Measurements from ENCODE around the gene B3GNT7.
"Not testable (repeated sequence)": the region's sequence is repeated elsewhere in the genome, so short reads cannot be mapped to it uniquely, and the experiment has no call there.

The B3GNT7 gene

DNA sequence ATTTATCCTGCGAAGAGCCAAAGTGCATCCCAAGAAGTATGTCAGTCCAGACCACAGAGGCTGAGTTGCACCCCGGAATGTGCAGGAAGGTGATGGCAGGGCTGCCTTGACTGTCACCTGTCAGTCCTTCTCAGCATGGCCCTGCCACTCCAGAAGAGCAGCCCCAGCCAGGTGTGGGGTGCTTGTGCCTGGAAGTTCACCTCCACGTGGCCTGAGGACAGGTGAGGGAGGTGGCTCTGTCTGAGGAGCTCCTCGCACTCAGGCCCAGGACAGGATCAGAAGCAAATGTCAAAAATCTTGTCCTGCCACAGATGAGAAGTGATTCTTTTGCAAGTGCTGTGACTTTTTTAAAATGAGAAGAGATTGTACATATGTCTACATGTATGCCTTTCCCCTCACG lies 31.4 kb upstream of the B3GNT7 start:
- DNase-seq (ENCODE audit: low read depth): no peak
- no peak overlapping the region for H3K4me3 ChIP-seq (ENCODE audit: low read depth, low read length)

DNA sequence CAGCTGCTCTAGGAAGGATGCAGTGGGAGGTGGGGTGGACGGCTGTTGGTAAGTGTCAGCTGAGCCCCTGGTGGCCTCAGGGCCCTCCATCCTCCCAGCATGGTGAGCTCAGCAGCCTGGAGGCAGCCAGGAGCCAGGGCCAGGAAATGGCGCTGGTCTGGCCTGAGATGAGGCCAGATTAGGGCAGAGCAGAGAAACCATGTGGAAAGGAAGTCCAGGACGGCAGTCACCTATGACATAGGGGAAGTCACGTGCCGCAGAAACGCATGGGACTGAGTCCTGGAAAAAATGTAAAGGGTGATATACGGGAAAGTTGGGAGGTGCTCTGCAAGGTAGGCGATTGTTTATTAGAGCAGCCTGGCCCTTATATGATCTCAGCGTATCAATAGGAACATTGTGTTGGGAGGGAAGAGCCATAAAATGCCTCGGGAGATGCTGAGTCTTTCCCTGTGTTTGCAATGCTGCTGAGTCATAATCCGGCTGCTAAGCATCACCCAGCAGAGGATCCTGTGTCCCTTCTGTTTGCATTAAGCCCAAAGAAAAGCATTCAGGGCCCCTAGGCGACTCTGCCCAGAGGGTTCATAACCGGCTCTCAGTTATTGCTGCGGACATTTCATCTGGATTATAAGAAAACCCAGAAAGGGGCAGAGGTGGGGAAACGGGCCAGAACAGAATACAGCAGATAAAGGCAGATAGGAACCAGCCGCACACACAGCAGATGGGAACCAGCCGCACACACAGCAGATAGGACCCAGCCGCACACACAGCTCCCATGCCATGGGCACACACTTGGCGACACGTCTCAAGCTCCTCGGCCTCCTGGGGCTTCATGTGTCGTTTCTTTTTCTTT lies 30.3 kb upstream of the B3GNT7 start:
- H3K4me3 ChIP-seq (ENCODE audit: low read depth, low read length): no peak overlapping the region
- peak; percentile 59 for DNase-seq (ENCODE audit: low read depth)

DNA sequence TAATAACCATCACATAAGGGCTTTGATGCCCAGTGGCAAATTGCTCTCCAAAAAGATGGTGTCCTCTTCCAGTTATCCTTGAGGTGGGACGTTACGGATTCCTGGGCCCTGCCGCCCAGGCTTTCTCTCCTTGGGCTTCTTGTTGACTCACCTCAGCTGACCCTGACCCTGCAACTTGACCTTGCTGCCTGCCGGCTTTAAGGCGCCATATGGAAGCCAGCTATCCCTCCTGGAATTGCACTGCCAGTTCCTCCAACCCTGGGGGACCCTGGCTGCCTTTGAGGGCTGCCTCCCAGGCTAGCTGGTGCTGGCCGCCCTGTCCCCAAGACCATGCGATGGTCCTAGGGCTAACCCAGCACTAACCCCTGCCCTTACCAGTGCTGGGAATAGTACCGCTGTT lies 28.3 kb upstream of the B3GNT7 start:
- H3K4me3 ChIP-seq (ENCODE audit: low read depth, low read length): no peak overlapping the region
- no peak for DNase-seq (ENCODE audit: low read depth)

DNA sequence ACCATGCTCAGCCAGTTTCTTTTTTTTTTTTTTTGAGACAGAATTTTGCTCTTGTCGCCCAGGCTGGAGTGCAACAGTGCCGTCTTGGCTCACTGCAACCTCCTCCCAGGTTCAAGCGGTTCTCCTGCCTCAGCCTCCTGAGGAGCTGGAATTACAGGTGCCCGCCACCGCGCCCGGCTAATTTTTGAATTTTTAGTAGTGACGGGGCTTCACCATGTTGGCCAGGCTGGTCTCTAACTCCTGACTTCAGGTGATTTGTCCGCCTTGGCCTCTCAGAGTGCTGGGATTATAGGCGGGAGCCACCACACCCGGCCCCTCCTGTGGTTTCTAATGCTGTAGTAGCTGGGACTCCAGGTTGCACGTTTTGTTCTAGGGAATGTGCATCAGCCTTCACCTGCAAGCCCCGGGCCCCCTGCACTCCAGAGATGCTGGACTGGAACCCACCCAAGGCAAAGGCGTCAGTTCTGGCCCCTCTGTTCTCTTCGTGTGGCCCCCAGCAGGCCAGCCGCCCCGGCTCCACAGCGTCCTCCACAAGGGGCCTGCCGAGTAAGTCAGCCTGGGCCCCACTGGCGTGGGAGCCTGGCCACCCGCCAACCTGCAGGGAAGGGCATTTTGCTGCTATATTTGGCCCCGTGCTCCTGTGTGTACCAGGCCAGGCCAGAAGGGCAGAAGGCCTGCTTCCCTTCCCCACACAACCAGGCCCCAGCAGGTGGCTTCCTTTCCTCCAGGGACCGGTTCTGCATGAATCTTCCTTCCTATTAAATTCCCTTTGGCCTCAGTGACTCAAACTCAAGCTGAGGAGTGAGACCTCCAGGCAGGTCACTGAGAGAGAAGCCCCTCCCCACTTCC lies 25.7 kb upstream of the B3GNT7 start:
- no peak overlapping the region for H3K4me3 ChIP-seq (ENCODE audit: low read depth, low read length)
- DNase-seq (ENCODE audit: low read depth): no peak

DNA sequence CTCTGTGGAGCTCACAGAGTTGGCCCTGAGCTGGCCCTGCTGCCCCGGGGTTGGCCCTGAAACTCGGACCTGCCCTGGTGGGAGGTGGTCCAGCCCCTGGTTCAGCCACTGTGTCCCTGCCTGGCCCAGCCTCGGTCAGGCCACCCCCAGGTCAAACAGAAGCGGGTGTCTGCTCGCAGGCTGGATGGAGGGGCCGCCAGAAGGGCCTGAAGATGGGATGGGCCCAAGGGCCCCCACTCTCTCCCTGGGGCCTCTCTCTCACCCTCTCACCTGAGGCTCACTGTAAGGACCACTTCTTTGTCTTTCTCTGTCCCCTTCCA lies 25.1 kb upstream of the B3GNT7 start:
- H3K4me3 ChIP-seq (ENCODE audit: low read depth, low read length): no peak overlapping the region
- no peak for DNase-seq (ENCODE audit: low read depth)

DNA sequence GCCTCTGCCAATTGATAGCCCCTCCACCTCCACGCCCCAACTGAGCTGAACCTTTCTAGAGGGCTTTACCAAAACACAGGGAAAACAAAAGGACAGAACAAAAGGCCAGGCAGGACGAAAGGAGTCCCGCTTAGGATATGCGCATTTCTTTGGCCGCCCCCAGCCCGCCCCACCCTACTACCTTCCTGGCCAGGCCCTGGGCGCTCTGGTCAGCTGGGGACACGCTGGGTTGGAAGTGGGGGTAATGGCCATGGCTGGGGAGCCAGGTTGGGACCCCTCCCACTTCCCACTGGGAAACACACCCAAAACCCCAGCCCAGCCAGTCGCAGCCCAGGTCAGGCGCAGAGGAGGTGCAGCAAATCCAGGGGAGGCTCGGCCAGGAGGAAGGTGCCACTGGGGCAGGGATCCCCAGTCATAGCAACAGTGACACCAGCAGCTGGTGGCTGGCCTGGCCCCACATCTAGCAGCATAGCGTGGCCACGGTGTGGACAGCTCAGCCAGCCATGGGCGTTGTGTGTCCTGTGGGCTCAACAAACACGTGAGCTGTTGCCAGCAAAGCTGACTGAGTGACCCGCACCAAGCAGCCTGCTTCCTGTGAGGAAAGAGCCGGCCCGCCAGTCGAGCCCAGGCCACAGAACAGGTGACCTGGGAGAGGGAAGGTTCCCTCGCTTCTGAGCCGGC lies 24.6 kb upstream of the B3GNT7 start:
- H3K4me3 ChIP-seq (ENCODE audit: low read depth, low read length): no peak overlapping the region
- DNase-seq (ENCODE audit: low read depth): no peak

DNA sequence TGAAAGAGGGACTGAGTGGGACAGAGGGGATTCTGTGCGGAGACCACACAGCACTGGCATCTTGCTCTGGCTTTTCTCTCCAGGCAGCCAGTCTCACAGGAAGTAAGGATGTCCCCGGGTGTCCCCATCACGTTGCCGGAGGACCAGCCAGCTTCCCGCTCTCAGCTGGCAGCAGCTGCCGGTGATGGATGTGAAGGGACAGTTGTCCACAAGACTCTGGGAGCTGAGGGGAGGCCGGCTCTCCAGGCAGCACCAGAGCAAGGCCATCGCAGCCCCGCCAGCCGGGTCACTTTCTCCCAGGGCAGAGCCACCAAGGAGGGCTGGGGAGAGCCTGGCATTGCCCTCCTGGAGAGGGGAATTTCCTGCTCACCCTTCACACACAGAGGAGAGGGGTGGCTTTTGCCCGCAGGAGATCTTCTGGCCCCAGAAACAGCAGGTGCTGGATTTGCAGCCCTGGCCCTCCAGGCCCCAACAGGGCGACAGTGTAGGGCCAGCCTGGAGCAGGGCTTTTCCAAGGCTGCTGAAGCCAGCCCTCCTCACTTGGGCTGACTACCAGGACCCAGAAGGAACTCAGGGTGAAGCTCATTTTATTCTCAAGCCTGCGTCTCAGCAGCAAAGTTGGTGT lies 24.0 kb upstream of the B3GNT7 start:
- no peak for DNase-seq (ENCODE audit: low read depth)
- H3K4me3 ChIP-seq (ENCODE audit: low read depth, low read length): no peak overlapping the region

DNA sequence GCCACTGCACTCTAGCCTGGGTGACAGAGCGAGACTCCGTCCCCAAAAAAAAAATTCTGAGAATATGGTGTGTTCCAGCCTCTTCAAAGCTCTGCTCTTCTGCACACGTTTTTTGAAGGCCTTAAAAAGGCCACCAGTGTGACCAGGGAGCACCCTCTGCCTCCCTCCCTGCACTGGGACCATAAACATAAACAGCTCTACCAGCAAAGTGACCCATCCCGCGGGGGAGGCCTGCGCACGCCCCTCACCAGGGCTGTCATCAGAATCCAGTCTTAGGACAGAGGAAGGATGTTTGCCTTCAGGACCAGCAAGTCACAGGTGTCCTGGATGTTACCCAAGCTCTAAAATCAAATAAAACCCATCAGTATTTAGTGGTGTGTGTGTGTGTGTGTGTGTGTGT lies 23.2 kb upstream of the B3GNT7 start:
- DNase-seq (ENCODE audit: low read depth): no peak
- no peak overlapping the region for H3K4me3 ChIP-seq (ENCODE audit: low read depth, low read length)

DNA sequence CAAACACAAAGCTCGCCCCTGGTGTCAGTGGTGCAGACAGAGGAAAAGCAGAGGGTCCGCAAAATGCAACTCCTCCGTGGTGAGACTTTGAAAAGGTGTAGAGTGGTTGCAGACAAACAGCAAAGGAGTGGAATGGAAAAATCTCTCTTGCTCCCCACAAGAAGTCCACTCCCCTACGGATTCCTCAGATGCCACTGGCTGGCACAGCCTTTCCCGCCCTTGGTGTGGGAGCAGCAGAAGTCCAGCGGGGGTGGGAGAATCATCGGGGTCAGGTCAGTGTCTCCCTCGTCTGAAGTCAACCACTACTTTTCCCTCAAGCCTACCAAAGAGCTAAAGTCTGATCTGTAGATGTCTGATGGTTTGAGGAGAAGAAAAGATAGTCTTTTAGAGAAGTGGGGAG lies 22.3 kb upstream of the B3GNT7 start:
- DNase-seq (ENCODE audit: low read depth): no peak
- no peak overlapping the region for H3K4me3 ChIP-seq (ENCODE audit: low read depth, low read length)

DNA sequence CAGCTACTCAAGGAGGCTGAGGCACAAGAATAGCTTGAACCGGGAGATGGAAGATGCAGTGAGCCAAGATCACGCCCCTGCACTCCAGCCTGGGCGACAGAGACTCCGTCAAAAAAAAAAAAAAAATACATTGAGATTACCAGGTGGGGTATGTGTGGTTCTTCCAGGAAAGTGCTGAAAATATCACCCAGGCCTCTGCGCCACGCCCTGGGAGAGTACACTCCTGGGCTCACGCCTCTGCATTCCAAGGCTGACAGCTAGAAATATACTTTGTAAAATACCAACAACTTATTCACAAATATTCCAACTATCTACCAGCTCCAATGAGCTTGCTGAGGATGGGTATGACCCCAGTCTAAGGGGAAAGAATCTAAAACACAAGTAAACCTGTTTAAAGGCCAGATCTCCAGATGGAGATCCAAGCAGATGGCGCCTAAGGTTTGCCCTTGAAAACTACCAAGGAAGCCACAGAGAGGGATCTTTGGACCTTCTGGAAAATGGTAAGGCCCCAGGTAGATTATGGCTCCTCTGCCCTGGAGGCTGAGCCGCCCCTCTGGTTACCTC lies 21.6 kb upstream of the B3GNT7 start:
- H3K4me3 ChIP-seq (ENCODE audit: low read depth, low read length): no peak overlapping the region
- no peak for DNase-seq (ENCODE audit: low read depth)

DNA sequence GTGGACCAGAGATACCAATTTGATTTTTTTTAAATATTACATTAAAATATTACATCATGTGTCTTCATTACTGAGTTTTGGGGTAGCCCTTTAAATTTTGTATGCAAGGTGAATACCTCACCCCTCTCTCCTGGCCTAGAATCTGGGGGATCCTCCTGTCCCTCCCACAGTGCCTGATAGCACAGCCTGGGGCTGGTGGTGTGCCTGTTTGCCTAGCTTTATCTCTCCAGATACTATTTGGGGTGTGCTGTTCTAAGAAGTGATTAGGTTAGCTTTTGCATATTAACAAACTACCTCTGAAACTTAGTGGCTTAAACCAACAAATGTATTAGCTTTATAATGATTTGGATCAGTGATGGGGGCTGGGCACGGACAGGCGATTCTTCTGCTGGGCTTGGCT lies 20.7 kb upstream of the B3GNT7 start:
- no peak for DNase-seq (ENCODE audit: low read depth)
- H3K4me3 ChIP-seq (ENCODE audit: low read depth, low read length): no peak overlapping the region

DNA sequence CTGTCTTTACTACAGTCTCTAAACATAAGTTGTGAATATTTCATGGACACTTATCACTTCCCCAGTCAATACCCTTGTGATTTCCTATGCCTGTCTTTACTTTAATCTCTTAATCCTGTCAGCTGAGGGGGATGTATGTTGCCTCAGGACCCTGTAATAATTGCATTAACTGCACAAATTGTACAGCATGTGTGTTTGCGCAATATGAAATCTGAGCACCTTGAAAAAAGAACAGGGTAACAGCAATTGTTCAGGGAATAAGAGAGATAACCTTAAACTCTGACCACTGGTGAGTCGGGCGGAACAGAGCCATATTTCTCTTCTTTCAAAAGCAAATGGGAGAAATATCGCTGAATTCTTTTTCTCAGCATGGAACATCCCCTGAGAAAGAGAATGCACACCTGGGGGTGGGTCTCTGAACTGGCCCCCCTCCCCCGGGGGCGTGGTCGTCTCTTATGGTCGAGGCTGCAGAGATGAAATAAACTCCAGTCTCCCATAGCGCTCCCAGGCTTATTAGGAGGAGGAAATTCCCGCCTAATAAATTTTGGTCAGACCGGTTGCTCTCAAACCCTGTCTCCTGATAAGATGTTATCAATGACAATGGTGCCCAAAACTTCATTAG lies 19.4 kb upstream of the B3GNT7 start:
- DNase-seq (ENCODE audit: low read depth); H3K4me3 ChIP-seq (ENCODE audit: low read depth, low read length): not testable (repeated sequence)

DNA sequence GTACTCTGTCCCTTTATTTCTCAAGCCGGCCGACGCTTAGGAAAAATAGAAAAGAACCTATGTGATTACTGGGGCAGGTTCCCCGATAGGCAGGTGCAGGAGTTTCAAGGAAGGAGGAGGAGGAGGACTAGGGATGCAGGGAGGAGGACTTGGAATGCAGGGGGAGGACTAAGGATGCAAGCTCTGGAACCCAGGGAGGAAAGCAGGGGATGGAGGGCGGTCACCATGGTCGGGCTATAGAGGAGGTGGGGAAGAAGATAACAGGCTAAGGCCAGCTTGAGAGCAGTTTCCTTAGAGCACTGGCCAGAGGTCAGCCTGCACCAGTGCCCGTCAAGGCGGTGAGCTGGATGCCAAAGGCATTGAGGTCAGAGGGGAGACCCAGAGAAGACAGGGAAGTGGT lies 18.7 kb upstream of the B3GNT7 start:
- no peak for DNase-seq (ENCODE audit: low read depth)
- H3K4me3 ChIP-seq (ENCODE audit: low read depth, low read length): no peak overlapping the region

DNA sequence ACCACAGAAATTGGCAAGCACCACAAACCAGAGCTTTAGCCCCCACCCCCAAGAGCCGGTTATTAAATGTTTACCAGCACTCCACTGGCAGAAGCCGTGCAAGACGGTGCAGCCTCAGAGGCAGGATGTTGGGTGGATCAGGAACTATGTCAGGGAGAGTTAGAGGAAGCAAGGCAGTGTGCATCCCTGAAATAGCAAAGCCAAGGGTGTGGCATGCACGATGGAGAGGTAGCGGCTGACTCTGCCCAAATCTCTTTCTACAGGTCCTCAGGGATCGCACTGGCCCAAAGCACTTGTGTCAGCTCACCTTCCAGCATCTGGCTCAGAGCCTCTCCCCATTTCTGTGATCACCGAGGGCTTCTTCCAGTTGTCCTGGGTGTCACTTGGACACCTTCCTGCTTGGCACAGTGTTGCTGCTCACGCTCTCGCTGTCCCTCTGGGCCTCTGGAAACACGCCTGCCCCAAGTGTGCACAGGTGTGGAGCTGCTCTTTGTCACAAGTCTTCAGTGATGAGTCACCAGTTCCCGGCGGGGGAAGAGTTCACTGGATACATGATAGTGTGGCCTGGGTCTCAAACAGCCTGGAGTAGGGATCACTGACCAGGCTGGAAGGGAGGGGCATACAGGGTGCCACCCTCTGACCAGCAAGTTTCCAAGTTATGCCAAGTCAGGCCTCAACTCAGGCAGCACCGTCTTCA lies 17.3 kb upstream of the B3GNT7 start:
- no peak overlapping the region for H3K4me3 ChIP-seq (ENCODE audit: low read depth, low read length)

DNA sequence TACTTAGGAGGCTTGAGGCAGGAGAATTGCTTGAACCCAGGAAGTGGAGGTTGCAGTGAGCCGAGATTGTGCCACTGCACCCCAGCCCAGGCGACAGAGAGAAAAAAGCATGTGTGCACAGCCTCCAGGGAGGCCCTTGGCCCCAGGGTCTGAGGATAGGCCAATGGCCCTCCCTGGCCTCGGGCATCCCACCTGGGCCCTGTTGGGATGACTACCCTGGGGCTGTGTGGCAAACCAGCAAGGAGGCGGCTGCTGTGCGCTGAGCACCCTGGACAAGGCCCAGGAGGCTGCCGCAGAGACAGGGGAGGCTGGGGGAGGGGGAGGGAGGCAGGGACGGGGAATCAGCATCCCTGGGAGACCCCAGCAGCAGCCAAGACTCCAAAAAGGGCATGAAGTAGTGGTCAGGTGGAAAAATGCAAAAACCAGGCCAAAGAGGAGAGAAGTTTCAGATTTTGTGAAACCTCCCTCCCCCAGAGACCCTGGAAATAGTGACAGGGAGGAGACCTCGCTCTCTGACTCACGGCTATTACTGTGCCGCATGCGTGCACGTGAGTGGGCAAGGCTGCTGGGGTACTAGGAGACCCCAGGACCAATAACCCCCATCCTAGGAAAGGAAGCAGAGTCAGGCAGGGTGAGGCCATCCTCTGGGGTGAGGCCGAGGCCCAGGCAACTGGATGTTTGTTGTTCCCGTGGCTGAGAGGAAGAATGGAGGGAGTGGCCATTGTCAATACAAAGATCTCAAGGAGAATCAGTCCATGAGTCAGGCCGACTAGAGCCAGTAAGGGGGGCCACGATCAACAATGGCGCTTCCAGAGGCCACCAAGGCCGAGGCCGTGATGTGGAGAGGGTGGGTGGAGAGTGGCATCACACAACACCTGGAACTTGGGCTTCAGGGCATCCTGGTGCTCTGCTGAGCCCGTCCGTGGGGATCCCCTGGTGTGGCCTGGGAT lies 16.0 kb upstream of the B3GNT7 start:
- H3K4me3 ChIP-seq (ENCODE audit: low read depth, low read length): no peak overlapping the region
- DNase-seq (ENCODE audit: low read depth): no peak

More for the DNA sequence above, 17.3 kb upstream of the B3GNT7 start:
- no peak for DNase-seq (ENCODE audit: low read depth)

DNA sequence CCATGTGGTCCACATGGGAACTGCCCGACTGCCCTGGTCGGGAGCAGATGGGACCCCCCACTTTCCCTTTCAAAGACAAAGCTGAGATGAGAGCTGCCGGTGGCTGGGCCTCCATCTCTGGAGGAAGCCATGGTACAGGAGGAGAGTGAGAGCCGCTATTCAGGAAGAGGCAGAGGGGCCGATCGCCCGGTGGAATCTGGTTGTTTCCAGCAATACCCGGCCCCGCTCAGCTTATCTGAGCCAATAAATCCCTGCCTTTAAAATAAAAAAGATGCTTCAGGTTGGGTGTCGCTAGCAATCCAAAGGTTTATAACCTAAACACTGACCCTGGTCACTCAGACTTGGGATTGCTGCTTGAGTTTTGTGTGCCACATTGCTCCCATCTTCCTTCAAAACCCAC lies 15.2 kb upstream of the B3GNT7 start:
- no peak for DNase-seq (ENCODE audit: low read depth)
- H3K4me3 ChIP-seq (ENCODE audit: low read depth, low read length): no peak overlapping the region

DNA sequence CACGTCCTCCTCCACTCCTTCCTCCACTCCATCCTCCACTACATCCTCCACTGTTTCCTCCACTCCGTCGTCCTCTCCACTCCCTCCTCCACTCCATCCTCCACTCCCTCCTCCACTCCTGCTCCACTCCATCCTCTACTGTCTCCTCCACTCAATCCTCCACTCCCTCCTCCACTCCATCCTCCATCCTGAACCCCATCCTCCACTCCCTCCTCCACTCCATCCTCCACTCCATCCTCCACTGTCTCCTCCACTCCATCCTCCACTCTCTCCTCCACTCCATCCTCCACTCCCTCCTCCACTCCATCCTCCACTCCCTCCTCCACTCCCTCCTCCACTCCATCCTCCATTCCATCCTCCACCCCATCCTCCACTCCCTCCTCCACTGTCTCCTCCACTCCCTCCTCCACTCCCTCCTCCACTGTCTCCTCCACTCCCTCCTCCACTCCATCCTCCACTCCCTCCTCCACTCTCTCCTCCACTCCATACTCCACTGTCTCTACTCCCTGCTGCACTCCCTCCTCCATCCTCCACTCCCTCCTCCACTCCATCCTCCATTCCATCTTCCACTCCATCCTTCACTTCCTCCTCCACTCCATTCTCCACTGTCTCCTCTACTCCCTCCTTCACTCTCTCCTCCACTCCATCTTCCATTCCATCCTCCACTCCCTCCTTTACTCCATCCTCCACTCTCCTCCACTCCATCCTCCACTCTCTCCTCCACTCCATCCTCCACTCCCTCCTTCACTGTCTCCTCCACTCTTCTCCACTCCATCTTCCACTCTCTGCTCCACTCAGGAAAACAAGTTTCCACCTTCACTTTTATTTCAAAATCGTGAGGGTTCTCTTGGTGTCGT lies 14.3 kb upstream of the B3GNT7 start:
- H3K4me3 ChIP-seq (ENCODE audit: low read depth, low read length): no peak overlapping the region
- no peak for DNase-seq (ENCODE audit: low read depth)

All from skeletal muscle cell (primary cell).